Trophoblast cell (in vitro differentiated cells and primary cell): ENCODE results near the gene SRRM5.

ENCODE experiments used
- DNase-seq, 2 donors: peaks; one replicate each; pipeline ENCODE4 v3.0.0-alpha.2; 2016
- H2AFZ ChIP-seq: 2 replicates; pipeline ENCODE4 v1.6.1; 2013; ENCODE audit warnings: low read length, moderate library complexity, mild to moderate bottlenecking; ENCODE audit not compliant: insufficient read depth, poor library complexity
- H2AK5ac ChIP-seq: 2 replicates; pipeline ENCODE4 v1.6.1; 2013; ENCODE audit warnings: mild to moderate bottlenecking, low read length
- H2BK120ac ChIP-seq: 2 replicates; pipeline ENCODE4 v1.6.1; 2013; ENCODE audit warnings: low read length, mild to moderate bottlenecking, moderate library complexity; ENCODE audit not compliant: insufficient read depth, poor library complexity
- H2BK12ac ChIP-seq: 2 replicates; pipeline ENCODE4 v1.6.1; 2013; ENCODE audit warnings: mild to moderate bottlenecking, low read length, moderate library complexity
- H2BK5ac ChIP-seq: 2 replicates; pipeline ENCODE4 v1.6.1; 2013; ENCODE audit warnings: low read length, low read depth, moderate library complexity, mild to moderate bottlenecking; ENCODE audit not compliant: poor library complexity
- H3K14ac ChIP-seq: 2 replicates; pipeline ENCODE4 v1.6.1; 2013; ENCODE audit warnings: mild to moderate bottlenecking, low read length
- H3K18ac ChIP-seq: 2 replicates; pipeline ENCODE4 v1.6.1; 2013; ENCODE audit warnings: mild to moderate bottlenecking, low read length
- H3K23ac ChIP-seq: 2 replicates; pipeline ENCODE4 v1.6.1; 2013; ENCODE audit warnings: low read length
- H3K27ac ChIP-seq: 2 replicates; pipeline ENCODE4 v1.5.1; 2013; ENCODE audit warnings: low read depth, mild to moderate bottlenecking, inconsistent platforms, low read length, moderate library complexity
- H3K27me3 ChIP-seq: 2 replicates; pipeline ENCODE4 v1.6.1; 2013; ENCODE audit warnings: inconsistent platforms, mild to moderate bottlenecking, low read length, moderate library complexity; ENCODE audit not compliant: insufficient read depth
- H3K36me3 ChIP-seq, 2 experiments: 1 replicate in 1 of 2; 2 replicates in 1 of 2; pipeline ENCODE4 v1.6.1; 2013; ENCODE audit warnings: low read length in 2 of 2, mild to moderate bottlenecking in 2 of 2, moderate library complexity in 1 of 2; ENCODE audit not compliant: insufficient read depth in 2 of 2, control insufficient read depth in 1 of 2
- H3K4ac ChIP-seq: 2 replicates; pipeline ENCODE4 v1.6.1; 2013; ENCODE audit warnings: low read depth, mild to moderate bottlenecking, low read length, moderate library complexity
- H3K4me1 ChIP-seq, 2 experiments: 1 replicate in 1 of 2; 2 replicates in 1 of 2; pipeline ENCODE4 v1.6.1; 2013; ENCODE audit warnings: low read length in 2 of 2, mild to moderate bottlenecking in 2 of 2, moderate library complexity in 1 of 2; ENCODE audit not compliant: insufficient read depth in 2 of 2, control insufficient read depth in 1 of 2
- H3K4me2 ChIP-seq: 2 replicates; pipeline ENCODE4 v1.6.1; 2013; ENCODE audit warnings: inconsistent platforms, mild to moderate bottlenecking, low read length, moderate library complexity
- H3K4me3 ChIP-seq: 2 replicates; pipeline ENCODE4 v1.5.1; 2013; ENCODE audit warnings: mild to moderate bottlenecking, low read depth, low read length, inconsistent platforms
- H3K79me1 ChIP-seq: one replicate; pipeline ENCODE4 v1.6.1; 2013; ENCODE audit warnings: low read length
- H3K79me2 ChIP-seq: 2 replicates; pipeline ENCODE4 v1.6.1; 2013; ENCODE audit warnings: low read length, mild to moderate bottlenecking; ENCODE audit not compliant: control insufficient read depth, insufficient read depth, poor library complexity
- H3K9ac ChIP-seq: 2 replicates; pipeline ENCODE4 v1.6.1; 2013; ENCODE audit warnings: mild to moderate bottlenecking, low read length
- H3K9me3 ChIP-seq: 2 replicates; pipeline ENCODE4 v1.6.1; 2013; ENCODE audit warnings: low read depth, mild to moderate bottlenecking, control low read depth, inconsistent platforms, low read length; ENCODE audit not compliant: insufficient read depth
- H4K12ac ChIP-seq: 2 replicates; pipeline ENCODE4 v1.6.1; 2013; ENCODE audit warnings: low read depth, mild to moderate bottlenecking, low read length, moderate library complexity
- H4K8ac ChIP-seq: 2 replicates; pipeline ENCODE4 v1.6.1; 2013; ENCODE audit warnings: low read depth, mild to moderate bottlenecking, low read length, moderate library complexity
- H4K91ac ChIP-seq: one replicate; pipeline ENCODE4 v1.6.1; 2013; ENCODE audit warnings: low read depth, mild to moderate bottlenecking, low read length, moderate library complexity
- WGBS: extraction: QIAGEN DNeasy Blood & Tissue Kit; methylation state at CpG from one replicate; pipeline ENCODE4 v1.1.7; 2013; ENCODE audit warnings: missing lambda C conversion rate; ENCODE audit not compliant: insufficient read length, insufficient coverage; ENCODE audit errors: extremely low coverage; 5-methylcytosine and 5-hydroxymethylcytosine counted together

The SRRM5 gene

GRCh38 chr19:43620061-43621001, 8.4 kb downstream of the SRRM5 start:
- Histone ChIP-seq H3K18ac (peak overlapping the region; percentile 16), H3K14ac (peak overlapping the region; percentile 51), H3K4me3 (peak overlapping the region; percentile 76), H2AFZ (peak overlapping the region; percentile 62), H3K4ac (no peak overlapping the region), H3K9me3 (peaks cover 4% of the 10 kb centered on the region), H4K12ac (peak overlapping the region; percentile 75), H3K27me3 (no peaks in the 10 kb centered on the region), H2BK120ac (no peak overlapping the region), H2AK5ac (no peak overlapping the region), H2BK12ac (no peak overlapping the region), H2BK5ac (no peak overlapping the region), H3K79me2 (peaks cover 9% of the 10 kb centered on the region), H3K4me2 (peak overlapping the region; percentile 60), H4K8ac (peak overlapping the region; percentile 99), H3K23ac (no peak overlapping the region), H3K36me3 (no peaks in the 10 kb centered on the region), H4K91ac (peak overlapping the region; percentile 50), H3K9ac (no peak overlapping the region), H3K79me1 (peaks cover 15% of the 10 kb centered on the region), H3K4me1 (peaks cover 7 to 9% of the 10 kb centered on the region in 2 experiments), H3K27ac (peak overlapping the region; percentile 78)
- DNase-seq = no peak
- WGBS = no CpG with 5 or more reads among the region's 23 CpGs

GRCh38 chr19:43622070-43622469, 10.2 kb downstream of the SRRM5 start:
- Histone ChIP-seq H3K23ac (no peak overlapping the region), H3K27ac (no peak overlapping the region), H3K9ac (no peak overlapping the region), H3K18ac (no peak overlapping the region), H3K27me3 (no peaks in the 10 kb centered on the region), H3K36me3 (no peaks in the 10 kb centered on the region), H2BK5ac (no peak overlapping the region), H3K9me3 (peaks cover 6% of the 10 kb centered on the region), H4K12ac (no peak overlapping the region), H2BK12ac (no peak overlapping the region), H3K4me1 (peaks cover 7 to 9% of the 10 kb centered on the region in 2 experiments), H2AFZ (no peak overlapping the region), H3K79me1 (peaks cover 15% of the 10 kb centered on the region), H4K8ac (no peak overlapping the region), H3K4ac (no peak overlapping the region), H2BK120ac (no peak overlapping the region), H3K79me2 (peaks cover 9% of the 10 kb centered on the region), H2AK5ac (no peak overlapping the region), H3K14ac (no peak overlapping the region), H4K91ac (no peak overlapping the region), H3K4me2 (no peak overlapping the region), H3K4me3 (no peak overlapping the region)
- no CpG with 5 or more reads among the region's 4 CpGs for WGBS
- no peak for DNase-seq

GRCh38 chr19:43622956-43623355, 11.1 kb downstream of the SRRM5 start:
- no CpG with 5 or more reads among the region's 1 CpG for WGBS
- no peak overlapping the region for H4K91ac ChIP-seq
- no peak overlapping the region for H2BK5ac ChIP-seq
- DNase-seq = no peak
- H3K4me1 ChIP-seq = peaks cover 7 to 9% of the 10 kb centered on the region in 2 experiments
- H3K14ac ChIP-seq = no peak overlapping the region
- no peak overlapping the region for H3K4me3 ChIP-seq
- H3K79me1 ChIP-seq = peaks cover 15% of the 10 kb centered on the region
- H3K27ac ChIP-seq = no peak overlapping the region
- H3K23ac ChIP-seq = no peak overlapping the region
- H3K18ac ChIP-seq = no peak overlapping the region
- no peak overlapping the region for H4K8ac ChIP-seq
- no peak overlapping the region for H3K9ac ChIP-seq
- H2BK120ac ChIP-seq = no peak overlapping the region
- H3K4me2 ChIP-seq = no peak overlapping the region
- peaks cover 9% of the 10 kb centered on the region for H3K79me2 ChIP-seq
- H2BK12ac ChIP-seq = no peak overlapping the region
- H2AFZ ChIP-seq = no peak overlapping the region
- no peak overlapping the region for H2AK5ac ChIP-seq
- H3K27me3 ChIP-seq = no peaks in the 10 kb centered on the region
- H4K12ac ChIP-seq = no peak overlapping the region
- no peak overlapping the region for H3K4ac ChIP-seq
- peaks cover 6% of the 10 kb centered on the region for H3K9me3 ChIP-seq
- H3K36me3 ChIP-seq = no peaks in the 10 kb centered on the region

- no CpG with 5 or more reads among the region's 35 CpGs for WGBS
Observed at GRCh38 chr19:43623889-43624670, 12.2 kb downstream of the SRRM5 start.

More at GRCh38 chr19:43623889-43624670, 12.2 kb downstream of the SRRM5 start:
- H3K79me1 ChIP-seq = peaks cover 10% of the 10 kb centered on the region
- H4K8ac ChIP-seq = no peak overlapping the region
- no peak overlapping the region for H2AFZ ChIP-seq
- no peak overlapping the region for H2BK5ac ChIP-seq
- no peak overlapping the region for H3K4me2 ChIP-seq
- no peak overlapping the region for H2BK120ac ChIP-seq
- no peak overlapping the region for H4K91ac ChIP-seq
- H3K9me3 ChIP-seq = peaks cover 6% of the 10 kb centered on the region
- peaks cover 6% of the 10 kb centered on the region for H3K79me2 ChIP-seq
- no peak overlapping the region for H3K4me3 ChIP-seq
- H3K4ac ChIP-seq = no peak overlapping the region
- H3K18ac ChIP-seq = no peak overlapping the region
- no peak overlapping the region for H3K9ac ChIP-seq
- DNase-seq = peak; percentile 14 to 43
- no peaks in the 10 kb centered on the region for H3K36me3 ChIP-seq
- no peak overlapping the region for H2AK5ac ChIP-seq
- H4K12ac ChIP-seq = no peak overlapping the region
- H3K23ac ChIP-seq = no peak overlapping the region
- no peak overlapping the region for H3K14ac ChIP-seq
- H3K27me3 ChIP-seq = no peaks in the 10 kb centered on the region
- H3K4me1 ChIP-seq = peaks cover 4 to 5% of the 10 kb centered on the region in 2 experiments
- no peak overlapping the region for H2BK12ac ChIP-seq
- H3K27ac ChIP-seq = no peak overlapping the region
